ENCODE measurements around the gene ZNF615.
"Not testable (repeated sequence)": the region's sequence is repeated elsewhere in the genome, so short reads cannot be mapped to it uniquely, and the experiment has no call there.

The ZNF615 gene

DNA sequence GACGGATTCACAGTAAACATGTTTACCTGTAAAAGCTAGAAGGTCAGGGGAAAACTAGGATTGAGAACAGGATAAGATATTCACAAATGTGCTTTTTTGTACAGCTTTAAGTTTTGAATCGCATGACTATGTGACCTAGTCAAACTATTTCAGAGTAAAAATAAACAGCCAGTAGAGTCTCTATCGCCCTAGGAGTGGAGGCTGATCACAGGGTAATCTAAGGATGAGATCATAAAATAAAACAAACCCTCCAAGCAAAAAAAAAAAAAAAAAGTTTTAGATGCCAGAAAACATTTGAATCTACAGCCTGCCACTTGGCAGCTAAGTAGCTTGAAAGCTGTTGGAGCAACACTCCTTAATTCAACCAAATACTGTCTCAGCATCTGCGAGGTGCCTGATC lies 48.2 kb downstream of the ZNF615 start:
- Histone ChIP-seq H3K4me1 (ENCODE audit: low read length) (no peaks in the 10 kb centered on the region), H3K4me2 (ENCODE audit: low read length) (no peak overlapping the region), H3K79me2 (ENCODE audit: low read length) (no peaks in the 10 kb centered on the region), H2AFZ (ENCODE audit: low read depth, low read length) (no peak overlapping the region), H3K4me3 (ENCODE audit: low read length) (no peak overlapping the region), H4K20me1 (ENCODE audit: insufficient read depth, low read length) (no peaks in the 10 kb centered on the region), H3K9me3 (ENCODE audit: insufficient read depth, low read length) (0 out of 2 replicates have a peak, but pooled peaks cover 4% of the 10 kb centered on the region), H3K27me3 (ENCODE audit: low read depth, low read length) (no peaks in the 10 kb centered on the region), H3K27ac (ENCODE audit: low read length) (no peak overlapping the region), H3K9ac (ENCODE audit: low read length) (no peak overlapping the region), H3K36me3 (replicated peaks; ENCODE audit: low read depth, low read length) (no peaks in the 10 kb centered on the region)
- no peak for TF ChIP-seq EZH2phosphoT487 (IDR thresholded peaks at IDR 0.05; ENCODE audit: low read depth)
- TF ChIP-seq, protein P1, sequence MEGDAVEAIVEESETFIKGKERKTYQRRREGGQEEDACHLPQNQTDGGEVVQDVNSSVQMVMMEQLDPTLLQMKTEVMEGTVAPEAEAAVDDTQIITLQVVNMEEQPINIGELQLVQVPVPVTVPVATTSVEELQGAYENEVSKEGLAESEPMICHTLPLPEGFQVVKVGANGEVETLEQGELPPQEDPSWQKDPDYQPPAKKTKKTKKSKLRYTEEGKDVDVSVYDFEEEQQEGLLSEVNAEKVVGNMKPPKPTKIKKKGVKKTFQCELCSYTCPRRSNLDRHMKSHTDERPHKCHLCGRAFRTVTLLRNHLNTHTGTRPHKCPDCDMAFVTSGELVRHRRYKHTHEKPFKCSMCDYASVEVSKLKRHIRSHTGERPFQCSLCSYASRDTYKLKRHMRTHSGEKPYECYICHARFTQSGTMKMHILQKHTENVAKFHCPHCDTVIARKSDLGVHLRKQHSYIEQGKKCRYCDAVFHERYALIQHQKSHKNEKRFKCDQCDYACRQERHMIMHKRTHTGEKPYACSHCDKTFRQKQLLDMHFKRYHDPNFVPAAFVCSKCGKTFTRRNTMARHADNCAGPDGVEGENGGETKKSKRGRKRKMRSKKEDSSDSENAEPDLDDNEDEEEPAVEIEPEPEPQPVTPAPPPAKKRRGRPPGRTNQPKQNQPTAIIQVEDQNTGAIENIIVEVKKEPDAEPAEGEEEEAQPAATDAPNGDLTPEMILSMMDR (IDR thresholded peaks at IDR 0.05; ENCODE audit: low read depth, low read length): no peak

DNA sequence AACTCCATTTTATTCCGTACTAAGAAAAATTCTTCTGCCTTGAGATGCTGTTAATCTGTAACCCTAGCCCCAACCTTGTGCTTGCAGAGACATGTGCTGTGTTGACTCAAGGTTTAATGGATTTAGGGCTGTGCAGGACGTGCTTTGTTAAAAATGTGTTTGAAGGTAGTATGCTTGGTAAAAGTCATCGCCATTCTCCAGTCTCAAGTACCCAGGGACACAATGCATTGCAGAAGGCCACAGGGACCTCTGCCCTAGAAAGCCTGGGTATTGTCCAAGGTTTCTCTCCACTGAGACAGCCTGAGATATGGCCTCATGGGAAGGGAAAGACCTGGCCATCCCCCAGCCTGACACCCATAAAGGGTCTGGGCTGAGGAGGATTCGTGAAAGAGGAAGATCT lies 50.2 kb downstream of the ZNF615 start:
- not testable (repeated sequence) for H3K36me3 ChIP-seq (replicated peaks; ENCODE audit: low read depth, low read length); H3K9me3 ChIP-seq (ENCODE audit: insufficient read depth, low read length); H3K4me1 ChIP-seq (ENCODE audit: low read length); H3K9ac ChIP-seq (ENCODE audit: low read length); H3K79me2 ChIP-seq (ENCODE audit: low read length); H3K27ac ChIP-seq (ENCODE audit: low read length); H2AFZ ChIP-seq (ENCODE audit: low read depth, low read length); H4K20me1 ChIP-seq (ENCODE audit: insufficient read depth, low read length); H3K27me3 ChIP-seq (ENCODE audit: low read depth, low read length); H3K4me3 ChIP-seq (ENCODE audit: low read length); H3K4me2 ChIP-seq (ENCODE audit: low read length)

DNA sequence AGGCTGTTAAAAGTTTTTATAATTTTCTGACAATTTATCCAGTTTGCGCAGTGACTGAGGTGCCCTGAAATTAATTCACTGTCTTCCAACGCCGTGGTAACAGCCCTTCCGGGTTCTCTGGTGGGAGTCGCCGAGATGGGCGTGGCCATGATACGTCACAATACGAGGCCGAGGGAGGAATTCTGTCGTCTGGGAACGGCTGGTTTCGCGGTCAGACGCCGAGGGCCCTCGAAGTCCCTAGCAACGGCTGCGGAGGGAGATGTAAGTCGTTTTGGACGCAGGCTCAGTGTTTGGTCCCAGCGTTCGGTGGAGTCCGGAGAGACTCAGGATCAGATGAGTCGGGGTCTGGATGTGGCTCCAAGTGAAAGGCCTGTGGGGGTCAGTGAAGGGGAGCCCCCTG lies 59.0 kb downstream of the ZNF615 start:
- peaks cover 34% of the 10 kb centered on the region for H3K36me3 ChIP-seq (replicated peaks; ENCODE audit: low read depth, low read length)

DNA sequence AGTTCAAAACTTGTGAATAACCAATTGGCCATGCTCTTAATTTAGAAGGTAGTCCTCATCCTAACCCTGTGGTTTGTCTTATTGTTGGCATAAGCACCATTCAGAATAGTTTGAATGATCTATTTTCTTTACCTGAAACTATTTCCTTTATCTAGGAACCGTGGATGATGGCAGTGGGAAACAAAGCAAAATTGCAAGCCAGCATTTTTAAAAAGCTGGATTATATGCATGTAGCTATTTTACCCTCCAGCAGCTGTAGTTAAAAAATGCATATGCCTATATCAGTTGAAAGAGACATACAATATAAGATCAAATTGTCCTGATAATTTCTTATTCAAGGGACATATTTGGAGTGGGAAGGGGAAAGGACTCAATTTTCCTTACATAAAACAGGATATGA lies 61.4 kb downstream of the ZNF615 start:
- Histone ChIP-seq H3K27me3 (ENCODE audit: low read depth, low read length) (no peaks in the 10 kb centered on the region), H3K79me2 (ENCODE audit: low read length) (no peaks in the 10 kb centered on the region), H3K4me3 (ENCODE audit: low read length) (no peak overlapping the region), H3K4me1 (ENCODE audit: low read length) (no peaks in the 10 kb centered on the region), H3K36me3 (replicated peaks; ENCODE audit: low read depth, low read length) (peaks cover 57% of the 10 kb centered on the region), H3K9ac (ENCODE audit: low read length) (no peak overlapping the region), H4K20me1 (ENCODE audit: insufficient read depth, low read length) (no peaks in the 10 kb centered on the region), H3K4me2 (ENCODE audit: low read length) (no peak overlapping the region), H2AFZ (ENCODE audit: low read depth, low read length) (no peak overlapping the region), H3K9me3 (ENCODE audit: insufficient read depth, low read length) (peaks cover 68% of the 10 kb centered on the region), H3K27ac (ENCODE audit: low read length) (no peak overlapping the region)
- no peak for TF ChIP-seq EZH2phosphoT487 (IDR thresholded peaks at IDR 0.05; ENCODE audit: low read depth)
- TF ChIP-seq, protein P1 (IDR thresholded peaks at IDR 0.05; ENCODE audit: low read depth, low read length): no peak

More for the DNA sequence above, 59.0 kb downstream of the ZNF615 start:
- H3K27ac ChIP-seq (ENCODE audit: low read length): no peak overlapping the region
- H3K4me3 ChIP-seq (ENCODE audit: low read length): no peak overlapping the region
- TF ChIP-seq, protein P1 (IDR thresholded peaks at IDR 0.05; ENCODE audit: low read depth, low read length): no peak
- H2AFZ ChIP-seq (ENCODE audit: low read depth, low read length): no peak overlapping the region
- H3K4me2 ChIP-seq (ENCODE audit: low read length): no peak overlapping the region
- H3K27me3 ChIP-seq (ENCODE audit: low read depth, low read length): no peaks in the 10 kb centered on the region
- H3K9ac ChIP-seq (ENCODE audit: low read length): no peak overlapping the region
- H4K20me1 ChIP-seq (ENCODE audit: insufficient read depth, low read length): no peaks in the 10 kb centered on the region
- no peaks in the 10 kb centered on the region for H3K4me1 ChIP-seq (ENCODE audit: low read length)
- H3K9me3 ChIP-seq (ENCODE audit: insufficient read depth, low read length): peaks cover 57% of the 10 kb centered on the region
- H3K79me2 ChIP-seq (ENCODE audit: low read length): no peaks in the 10 kb centered on the region

All from OCI-LY3 (cell line).